Globus pallidus (tissue), 1 donor: ENCODE data around the gene RNF144B.
"Not testable (repeated sequence)": the region's sequence is repeated elsewhere in the genome, so short reads cannot be mapped to it uniquely, and the experiment has no call there.

Experiments used
- DNase-seq: peaks from one replicate; pipeline ENCODE4 v3.0.0-alpha.2; 2015; ENCODE audit warnings: low spot score

RNF144B gene

GRCh38 chr6:18387061-18387721 lies at the start of gene RNF144B:
Gene RNF144B, plus strand, starts transcription at chr6:18387350. Its CDS starts 12,185 bp downstream, at chr6:18399535.
- DNase-seq, result peak; percentile 62

DNA sequence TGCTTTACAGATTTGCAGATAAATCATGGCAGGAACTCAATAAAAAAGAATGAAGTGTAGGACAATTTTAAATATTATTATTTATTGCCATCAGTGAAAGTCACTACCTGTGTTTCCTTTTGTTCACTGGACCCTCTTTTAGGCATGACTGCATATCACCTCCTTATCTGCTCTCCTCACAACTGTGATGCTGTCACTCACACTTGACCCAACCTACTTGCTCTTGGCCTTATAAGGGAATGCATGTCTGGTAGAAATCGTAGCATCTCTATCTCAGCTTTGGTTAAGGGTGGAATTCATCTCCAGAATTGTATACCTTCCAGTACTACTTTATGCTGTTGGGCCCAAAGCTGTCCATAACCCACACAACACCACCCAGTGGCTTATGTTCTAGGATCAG lies 47.6 kb upstream of the RNF144B start:
- no peak for DNase-seq

DNA sequence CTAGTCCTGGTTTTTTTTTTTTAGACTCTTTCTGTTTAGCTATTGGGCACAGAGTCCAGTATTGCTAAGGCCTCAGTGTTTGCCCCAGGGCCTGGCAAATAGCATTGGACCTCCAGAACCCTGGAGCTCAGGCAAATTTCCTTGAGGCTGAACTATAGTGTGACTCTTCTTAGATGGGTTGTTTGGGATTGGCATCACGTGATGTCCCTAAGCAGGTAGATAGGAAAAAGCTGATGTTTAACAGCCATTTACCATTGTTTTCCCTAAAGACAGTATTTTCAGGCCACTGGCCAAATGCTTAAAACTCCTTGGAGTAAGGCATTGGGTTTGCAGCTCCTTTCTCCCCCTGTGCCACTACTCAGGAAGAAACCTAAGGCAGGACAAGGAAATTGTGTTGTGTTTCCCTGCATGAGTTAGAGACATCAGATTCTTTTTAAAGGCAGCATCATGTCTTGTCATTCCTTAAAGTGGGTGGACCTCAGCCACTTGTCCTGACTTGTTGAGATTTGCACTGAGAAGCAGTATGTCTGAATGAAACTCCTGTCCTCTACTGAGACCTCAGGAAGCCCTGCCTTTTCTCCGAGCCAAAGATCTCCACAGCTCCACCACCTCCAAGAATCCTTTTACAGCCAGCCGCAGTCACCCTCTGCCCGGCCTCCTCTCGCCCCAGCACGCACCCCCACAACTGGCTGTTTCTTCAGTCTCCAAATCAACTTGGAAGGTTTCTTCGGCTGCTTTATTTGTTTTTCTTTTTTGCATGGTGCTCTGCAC lies 46.2 kb upstream of the RNF144B start:
- DNase-seq, result no peak

GRCh38 chr6:18342223-18342622 lies 44.9 kb upstream of the RNF144B start:
- DNase-seq, result no peak

GRCh38 chr6:18343741-18344140 lies 43.4 kb upstream of the RNF144B start:
- DNase-seq, result no peak

GRCh38 chr6:18347021-18347577 lies 40.1 kb upstream of the RNF144B start:
- DNase-seq, result no peak

GRCh38 chr6:18347866-18348265 lies 39.3 kb upstream of the RNF144B start:
- no peak for DNase-seq

- no peak for DNase-seq
These were observed 37.8 kb upstream of the RNF144B start for GRCh38 chr6:18349386-18349785.

GRCh38 chr6:18350271-18350670 lies 36.9 kb upstream of the RNF144B start:
- DNase-seq, result no peak

GRCh38 chr6:18350712-18351111 lies 36.4 kb upstream of the RNF144B start:
- peak; percentile 35 for DNase-seq

- DNase-seq, result no peak
These were observed 35.1 kb upstream of the RNF144B start for GRCh38 chr6:18352001-18352400.

GRCh38 chr6:18352842-18353241 lies 34.3 kb upstream of the RNF144B start:
- DNase-seq, result no peak

DNA sequence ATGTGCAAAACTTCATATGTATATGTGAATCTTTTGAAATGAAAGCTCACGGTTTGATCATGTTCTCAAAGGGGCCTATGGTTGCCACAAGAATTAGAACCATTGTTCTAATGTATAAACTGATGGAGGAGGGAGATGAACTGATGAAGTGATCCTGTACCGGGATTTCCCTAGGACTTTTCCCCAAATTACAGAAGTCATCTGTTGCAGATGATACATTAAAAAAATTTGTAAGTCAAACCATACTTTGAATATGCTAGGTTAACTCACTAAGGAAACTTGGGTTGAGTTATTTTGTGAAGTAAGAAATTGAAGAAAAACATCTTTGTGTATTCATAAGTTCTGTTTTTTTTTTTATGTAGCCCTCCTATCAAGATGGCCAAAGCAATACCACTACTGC lies 33.9 kb upstream of the RNF144B start:
- no peak for DNase-seq

- DNase-seq, result not testable (repeated sequence)
These were observed 29.6 kb upstream of the RNF144B start for GRCh38 chr6:18357546-18357945.

DNA sequence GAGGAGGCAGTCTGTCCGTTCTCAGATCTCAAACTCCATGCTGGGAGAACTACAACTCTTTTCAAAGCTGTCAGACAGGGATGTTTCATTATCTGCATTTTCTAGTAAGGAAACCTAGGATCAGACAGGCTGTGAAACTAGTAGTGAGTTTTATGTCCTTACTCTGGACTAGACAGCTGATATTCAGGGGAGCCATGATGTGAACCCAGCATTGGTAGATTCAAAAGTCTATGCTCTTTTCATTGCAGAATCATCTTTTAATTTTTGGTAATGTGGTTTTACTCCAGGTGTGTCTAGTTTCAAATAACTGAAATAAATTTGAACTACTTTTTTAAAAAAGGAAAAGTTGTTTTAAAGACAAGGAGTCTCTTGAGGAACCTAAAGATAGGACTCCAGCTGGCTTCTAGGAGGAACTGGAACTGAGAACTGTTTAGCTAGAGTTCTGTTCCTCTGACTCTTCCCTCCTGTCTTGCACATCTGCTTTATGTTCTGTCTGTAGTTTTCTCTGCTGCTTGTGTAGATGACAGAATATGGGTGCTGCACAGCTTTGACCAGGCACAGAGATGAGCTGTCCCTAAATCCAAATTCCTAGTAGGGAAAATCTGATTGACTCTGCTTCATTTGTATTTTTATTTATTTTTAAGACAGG lies 27.8 kb upstream of the RNF144B start:
- DNase-seq, result peak; percentile 24

DNA sequence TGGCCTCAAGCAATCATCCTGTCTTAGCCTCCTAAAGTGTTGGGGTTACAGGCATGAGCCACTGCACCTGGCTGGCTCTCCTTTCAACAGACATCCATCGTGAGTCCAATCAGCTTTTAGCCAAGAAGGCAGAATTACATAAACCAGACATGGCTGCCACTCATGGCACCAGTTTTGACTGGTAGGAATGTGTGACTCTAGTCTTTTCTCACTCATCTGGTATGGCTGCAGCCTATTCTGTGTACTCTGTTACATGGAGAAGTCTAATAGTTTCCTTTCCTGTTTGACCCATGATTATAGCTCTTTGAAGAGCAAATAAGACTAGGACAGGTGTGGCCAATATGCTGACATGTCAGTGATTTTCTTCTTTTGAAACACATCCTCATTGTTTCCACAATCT lies 27.0 kb upstream of the RNF144B start:
- no peak for DNase-seq

DNA sequence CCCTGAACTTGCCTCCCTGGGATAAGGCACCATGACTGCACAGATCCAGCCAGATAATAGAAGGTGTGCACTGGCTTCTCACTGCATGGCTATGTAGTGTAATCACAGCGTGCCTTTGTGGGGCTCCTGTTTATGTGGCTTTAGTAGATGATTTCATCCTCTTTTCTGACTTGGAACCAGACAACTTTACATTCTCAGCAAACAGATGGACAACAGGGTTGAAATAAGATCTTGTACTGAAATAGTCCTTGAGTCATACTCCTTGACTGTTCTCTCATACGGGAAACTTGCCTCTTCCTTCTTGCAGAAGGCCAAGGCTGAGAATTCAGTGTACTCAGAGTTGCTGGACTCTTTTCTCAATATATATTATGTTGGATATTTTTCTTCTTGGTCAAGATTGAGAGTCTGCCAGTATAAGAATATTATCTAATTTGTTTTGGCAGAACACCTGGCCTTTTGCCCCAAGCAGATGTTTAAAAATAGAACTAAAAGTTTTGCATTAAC lies 25.0 kb upstream of the RNF144B start:
- DNase-seq, result no peak

DNA sequence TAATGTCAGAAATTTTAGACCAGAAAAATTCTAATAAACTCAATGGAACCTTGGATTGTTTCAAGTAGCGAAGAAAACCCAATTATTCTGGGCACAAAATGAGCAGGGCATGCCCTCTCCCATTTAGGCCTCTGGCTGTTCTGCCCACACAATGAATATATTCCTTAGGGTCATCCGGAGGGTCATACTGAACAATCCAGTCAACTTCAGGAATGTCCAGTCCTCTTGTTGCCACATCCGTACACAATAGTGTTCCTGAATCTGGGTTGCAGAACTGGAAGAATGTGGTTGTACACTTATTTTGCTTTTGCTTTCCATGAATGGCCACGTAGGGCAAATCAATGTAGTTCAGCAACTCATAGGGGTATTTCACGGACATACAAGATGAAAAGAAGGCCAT lies 23.4 kb upstream of the RNF144B start:
- DNase-seq, result no peak

- not testable (repeated sequence) for DNase-seq
These were observed 22.6 kb upstream of the RNF144B start for GRCh38 chr6:18364561-18364960.

DNA sequence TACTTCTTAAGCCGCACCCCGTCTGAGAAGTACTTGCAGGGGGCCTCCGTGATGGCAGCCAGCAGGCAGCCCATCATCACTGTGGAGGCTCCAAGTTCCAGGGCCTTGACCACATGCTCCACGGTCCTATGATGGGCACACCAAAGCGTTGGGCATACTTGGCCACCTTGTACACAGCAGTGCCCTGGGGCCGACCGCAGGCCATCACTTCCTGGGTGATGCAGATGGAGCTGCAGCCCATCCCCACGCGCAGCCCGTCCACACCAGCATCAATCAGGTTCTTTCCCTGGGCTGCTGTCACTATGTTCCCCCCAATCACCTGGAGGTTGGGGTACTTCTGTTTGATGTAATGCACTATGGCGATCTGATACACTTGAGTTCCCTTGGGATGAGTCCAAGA lies 19.8 kb upstream of the RNF144B start:
- no peak for DNase-seq

DNA sequence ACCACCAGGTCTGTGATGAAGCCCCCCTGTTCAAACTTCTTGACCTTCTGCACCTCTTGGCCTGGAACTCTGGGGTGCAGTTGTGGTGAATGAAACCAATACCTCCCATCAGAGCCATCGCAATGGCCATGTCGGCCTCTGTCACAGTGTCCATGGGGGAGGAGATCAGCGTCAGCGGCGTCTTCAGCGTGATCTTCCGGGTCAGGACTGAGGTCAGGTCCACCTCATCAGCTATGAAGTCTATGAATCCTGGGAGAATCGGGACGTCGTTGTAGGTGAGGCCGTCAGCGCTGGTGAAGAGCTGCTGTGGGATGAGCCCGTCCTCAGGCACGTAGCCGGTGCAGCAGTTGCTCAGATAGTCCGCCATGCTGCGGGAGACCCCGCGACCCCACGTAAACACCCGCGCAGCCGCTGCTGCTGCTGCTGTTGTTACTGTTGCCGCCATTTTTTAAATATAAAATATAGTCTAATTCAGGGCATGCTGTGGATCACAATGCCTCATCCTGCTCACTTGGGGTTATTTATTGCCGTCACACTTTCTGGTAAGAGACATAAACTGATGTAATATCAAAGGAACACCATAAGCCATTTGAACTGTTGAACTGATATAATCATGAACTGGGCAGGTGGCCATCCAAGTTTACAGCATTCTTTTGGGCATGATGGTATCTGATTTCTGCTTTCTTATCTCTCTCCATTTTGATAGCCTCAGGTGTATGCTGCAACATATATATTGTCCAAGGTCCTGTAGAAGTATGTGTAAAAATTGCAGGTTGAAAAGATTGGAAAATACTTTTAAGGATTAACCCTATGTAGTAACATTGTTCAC lies 18.7 kb upstream of the RNF144B start:
- DNase-seq, result no peak

DNA sequence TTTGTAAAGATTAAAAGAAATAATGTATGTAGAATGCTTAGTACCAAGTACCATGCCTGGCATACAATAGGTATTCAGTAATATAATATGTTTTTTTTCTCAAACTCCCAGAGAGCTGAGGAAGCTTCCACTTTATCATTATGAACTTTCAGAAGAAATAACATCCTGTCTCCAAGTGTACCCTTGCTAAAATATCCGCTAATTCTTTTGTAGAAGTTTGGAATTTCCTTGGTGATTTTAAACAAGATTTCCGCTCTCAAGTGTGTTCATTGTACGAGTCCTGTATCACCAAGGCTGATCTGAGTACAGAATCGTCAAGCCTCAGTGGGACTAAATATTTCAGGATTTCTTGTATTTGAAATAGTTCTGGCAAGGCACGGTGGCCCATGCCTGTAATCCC lies 16.1 kb upstream of the RNF144B start:
- no peak for DNase-seq
